GM19238 (cell line): Measurements from ENCODE around the gene PRIMPOL.
"Not testable (repeated sequence)": the region's sequence is repeated elsewhere in the genome, so short reads cannot be mapped to it uniquely, and the experiment has no call there.

Source experiments
- DNase-seq: peaks from one replicate; pipeline ENCODE4 v3.0.0; 2011; ENCODE audit warnings: low spot score; ENCODE audit not compliant: insufficient read length

PRIMPOL gene, protein sequence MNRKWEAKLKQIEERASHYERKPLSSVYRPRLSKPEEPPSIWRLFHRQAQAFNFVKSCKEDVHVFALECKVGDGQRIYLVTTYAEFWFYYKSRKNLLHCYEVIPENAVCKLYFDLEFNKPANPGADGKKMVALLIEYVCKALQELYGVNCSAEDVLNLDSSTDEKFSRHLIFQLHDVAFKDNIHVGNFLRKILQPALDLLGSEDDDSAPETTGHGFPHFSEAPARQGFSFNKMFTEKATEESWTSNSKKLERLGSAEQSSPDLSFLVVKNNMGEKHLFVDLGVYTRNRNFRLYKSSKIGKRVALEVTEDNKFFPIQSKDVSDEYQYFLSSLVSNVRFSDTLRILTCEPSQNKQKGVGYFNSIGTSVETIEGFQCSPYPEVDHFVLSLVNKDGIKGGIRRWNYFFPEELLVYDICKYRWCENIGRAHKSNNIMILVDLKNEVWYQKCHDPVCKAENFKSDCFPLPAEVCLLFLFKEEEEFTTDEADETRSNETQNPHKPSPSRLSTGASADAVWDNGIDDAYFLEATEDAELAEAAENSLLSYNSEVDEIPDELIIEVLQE

DNA sequence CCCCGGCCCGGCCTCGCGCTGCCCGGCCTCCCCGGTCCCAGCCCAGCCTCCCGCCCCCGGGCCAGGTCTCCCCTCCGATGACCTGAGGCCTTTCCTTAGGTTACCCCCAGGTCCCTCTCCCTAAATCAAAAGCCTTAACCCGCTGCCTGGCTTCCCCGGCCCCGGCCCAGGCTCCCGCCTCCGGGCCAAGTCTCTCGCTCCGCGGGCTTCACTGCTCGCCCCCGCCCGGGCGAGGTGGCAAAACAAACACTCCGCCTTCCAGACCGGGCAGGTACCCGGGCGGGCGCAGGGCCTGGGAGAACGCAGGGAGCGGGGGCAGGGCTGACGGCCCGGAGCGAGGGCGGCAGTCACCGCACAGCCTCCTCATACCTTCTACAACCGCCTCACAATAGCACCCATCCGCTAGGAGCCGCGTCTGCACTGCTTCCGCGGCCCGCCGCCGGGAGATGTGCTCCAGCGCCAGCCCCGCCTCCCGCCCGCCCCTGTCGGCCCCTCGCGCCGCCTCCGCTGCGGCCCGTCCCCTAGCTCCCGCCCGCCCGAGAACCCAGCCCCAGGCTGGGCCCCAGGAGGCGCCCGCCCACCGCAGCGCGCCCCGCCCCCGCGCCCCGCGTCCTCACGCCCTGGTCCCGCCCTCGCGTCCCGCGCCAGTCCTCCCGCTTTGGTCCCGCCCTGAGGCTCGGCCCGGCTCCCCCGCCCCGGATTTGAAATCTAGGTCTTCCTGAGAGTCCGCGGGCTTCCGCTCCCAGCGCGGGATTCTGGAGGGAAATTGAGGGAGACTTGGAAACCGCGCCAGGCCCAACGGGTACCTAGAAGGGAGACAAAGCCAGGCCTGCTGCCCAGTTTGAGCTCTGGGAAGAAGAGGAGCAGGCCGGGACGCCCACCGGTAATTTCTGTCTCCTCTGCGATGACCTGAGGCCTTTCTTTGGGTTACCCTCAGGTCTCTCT lies at the start of gene PRIMPOL, which contains the start of gene CASP3:
TSS of gene PRIMPOL (plus strand) at position 713 of the 945 bp plus-strand sequence. CDS start 7,403 bp downstream, outside the sequence.
TSS of gene CASP3 (minus strand) at position 422 of the 945 bp plus-strand sequence. CDS start 10,994 bp downstream, outside the sequence.
- DNase-seq, result peak; percentile 65

GRCh38 chr4:184600982-184601381 lies 48.6 kb upstream of the PRIMPOL start:
- not testable (repeated sequence) for DNase-seq

DNA sequence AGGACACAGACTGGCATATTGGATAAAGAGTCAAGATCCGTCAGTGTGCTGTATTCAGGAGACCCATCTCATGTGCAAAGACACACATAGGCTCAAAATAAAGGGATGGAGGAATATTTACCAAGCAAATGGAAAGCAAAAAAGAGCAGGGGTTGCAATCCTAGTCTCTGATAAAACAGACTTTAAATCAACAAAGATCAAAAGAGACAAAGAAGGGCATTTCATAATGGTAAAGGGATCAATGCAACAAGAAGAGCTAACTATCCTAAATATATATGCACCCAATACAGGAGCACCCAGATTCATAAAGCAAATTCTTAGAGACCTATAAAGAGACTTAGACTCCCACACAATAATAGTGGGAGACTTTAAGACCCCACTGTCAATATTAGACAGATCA lies 46.7 kb upstream of the PRIMPOL start:
- DNase-seq, result not testable (repeated sequence)

DNA sequence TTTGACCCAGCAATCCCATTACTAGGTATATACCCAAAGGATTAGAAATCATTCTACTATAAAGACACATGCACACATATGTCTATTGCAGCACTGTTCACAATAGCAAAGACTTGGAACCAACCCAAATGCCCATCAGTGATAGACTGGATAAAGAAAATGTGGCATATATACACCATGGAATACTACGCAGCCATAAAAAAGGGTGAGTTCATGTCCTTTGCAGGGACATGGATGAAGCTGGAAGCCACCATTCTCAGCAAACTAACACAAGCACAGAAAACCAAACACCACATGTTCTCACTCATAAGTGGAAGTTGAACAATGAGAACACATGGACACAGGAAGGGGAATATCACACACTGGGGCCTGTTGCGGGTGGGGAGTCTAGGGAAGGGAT lies 42.1 kb upstream of the PRIMPOL start:
- DNase-seq, result not testable (repeated sequence)

- no peak for DNase-seq
Measured at GRCh38 chr4:184612074-184612473, 37.5 kb upstream of the PRIMPOL start.

DNA sequence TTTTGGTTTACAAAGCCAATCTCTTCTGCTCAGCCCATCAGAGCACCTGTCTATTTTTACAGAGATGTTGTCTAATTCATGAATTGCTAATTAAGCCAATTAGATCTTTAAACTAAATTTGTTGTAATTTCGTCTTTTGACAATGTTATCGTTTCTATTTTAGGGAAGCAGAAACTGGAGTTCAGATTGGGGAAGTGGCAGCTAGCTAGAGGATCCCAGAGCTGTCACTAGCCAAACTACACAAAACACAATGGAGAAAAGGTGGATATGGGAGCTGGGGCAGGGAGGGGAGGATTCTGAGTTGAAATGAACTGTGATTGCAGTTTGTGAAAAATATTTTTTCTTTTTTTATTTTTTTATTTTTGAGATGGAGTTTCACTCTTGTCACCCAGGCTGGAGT lies 36.1 kb upstream of the PRIMPOL start:
- DNase-seq, result no peak

GRCh38 chr4:184614509-184614908 lies 35.0 kb upstream of the PRIMPOL start:
- DNase-seq, result no peak

DNA sequence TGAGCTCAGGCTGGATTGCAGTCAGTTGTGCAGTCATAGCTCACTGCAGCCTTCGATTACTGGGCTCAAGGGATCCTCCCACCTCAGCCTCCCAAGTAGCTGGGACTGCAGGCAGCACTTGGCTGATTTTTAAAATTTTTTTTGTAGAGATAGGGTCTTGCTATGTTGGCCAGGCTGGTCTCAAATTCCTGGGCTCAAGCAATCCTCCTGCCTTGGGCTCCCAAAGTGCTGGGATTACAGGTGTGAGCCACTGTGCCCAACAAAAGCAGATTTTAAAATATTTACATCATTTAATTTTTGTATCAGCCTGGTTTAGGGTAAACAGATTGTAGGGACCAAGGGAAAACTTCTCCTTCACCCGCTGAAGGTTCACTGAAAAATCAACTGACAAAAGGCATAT lies 33.4 kb upstream of the PRIMPOL start:
- DNase-seq, result not testable (repeated sequence)

GRCh38 chr4:184616633-184617551 lies 32.6 kb upstream of the PRIMPOL start:
- peak; percentile 17 for DNase-seq

- no peak for DNase-seq
Measured at GRCh38 chr4:184617600-184618196, 31.8 kb upstream of the PRIMPOL start.

- no peak for DNase-seq
Measured at GRCh38 chr4:184620212-184620867, 29.2 kb upstream of the PRIMPOL start.

DNA sequence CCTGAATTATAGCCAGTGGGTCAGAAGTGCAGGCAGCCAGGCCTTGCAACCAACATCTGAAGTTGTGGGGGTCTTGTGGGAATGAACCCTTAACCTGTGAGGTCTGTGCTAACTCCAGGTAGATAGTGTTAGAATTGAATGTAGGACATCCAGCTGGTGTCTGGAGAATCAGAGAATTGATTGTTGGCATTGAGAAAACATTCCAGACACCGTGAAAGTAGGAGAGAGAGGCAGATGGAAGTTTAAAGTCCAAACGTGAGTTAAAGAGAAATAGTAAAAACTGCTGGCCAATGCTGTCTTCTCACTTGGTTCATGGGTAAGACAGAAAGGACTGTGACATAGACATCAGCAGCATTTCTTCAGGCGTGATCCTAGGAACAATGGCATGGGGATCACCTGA lies 28.0 kb upstream of the PRIMPOL start:
- no peak for DNase-seq

GRCh38 chr4:184624504-184624903 lies 25.0 kb upstream of the PRIMPOL start:
- not testable (repeated sequence) for DNase-seq

- no peak for DNase-seq
Measured at GRCh38 chr4:184624972-184625554, 24.5 kb upstream of the PRIMPOL start.

- DNase-seq, result not testable (repeated sequence)
Measured at GRCh38 chr4:184625783-184626596, 23.5 kb upstream of the PRIMPOL start.

- DNase-seq, result no peak
Measured at GRCh38 chr4:184628103-184628502, 21.4 kb upstream of the PRIMPOL start.

- DNase-seq, result no peak
Measured at GRCh38 chr4:184632842-184633241, 16.7 kb upstream of the PRIMPOL start.

- no peak for DNase-seq
Measured at GRCh38 chr4:184635381-184635780, 14.2 kb upstream of the PRIMPOL start.
